Measurements from ENCODE around the gene TMTC2. TPM values are rescaled to one million over a fixed set of nuclear protein-coding genes. Genes with fewer than 3 reads are reported as not detected.

TMTC2 gene
- total and polyA plus RNA-seq, 2 experiments from 2014 or later = 0.36 to 5.6 TPM

GRCh38 chr12:82880442-82880901 lies 193.8 kb downstream of the TMTC2 start:
- in situ Hi-C loops (cut with MboI) = no loop called here
- no peaks in the 10 kb centered on the region for H3K79me2 ChIP-seq (ENCODE audit: insufficient read depth)
- no peaks in the 10 kb centered on the region for H3K27me3 ChIP-seq (replicated peaks; ENCODE audit: insufficient read depth)
- H3K4me3 ChIP-seq = no peak overlapping the region
- no peak for DNase-seq
- no peak overlapping the region for H3K9ac ChIP-seq
- no peak overlapping the region for H2AFZ ChIP-seq
- no peaks in the 10 kb centered on the region for H3K9me3 ChIP-seq (ENCODE audit: low read depth)
- H3K27ac ChIP-seq = no peak overlapping the region
- WGBS, 2 experiments (ENCODE audit: low coverage in 1 of 2, low lambda C conversion rate in 2 of 2, missing lambda C conversion rate in 2 of 2) = 24 to 41% methylated on average over 5 of the region's 5 CpGs
- H3K36me3 ChIP-seq (ENCODE audit: low read depth) = no peaks in the 10 kb centered on the region
- no peaks in the 10 kb centered on the region for H4K20me1 ChIP-seq (ENCODE audit: insufficient read depth)
- H3F3A ChIP-seq (ENCODE audit: insufficient read depth) = no peaks in the 10 kb centered on the region
- H3K4me1 ChIP-seq (ENCODE audit: insufficient read depth) = no peaks in the 10 kb centered on the region
- no peak overlapping the region for H3K4me2 ChIP-seq (ENCODE audit: unreplicated experiment)
- H3K9me2 ChIP-seq (ENCODE audit: insufficient read depth) = no peaks in the 10 kb centered on the region
- TF ChIP-seq EZH2 (IDR thresholded peaks at IDR 0.05; ENCODE audit: insufficient read depth, poor library complexity, severe bottlenecking) (no peak), EZH2phosphoT487 (IDR thresholded peaks at IDR 0.05; ENCODE audit: insufficient read depth, low read depth) (no peak)

DNA sequence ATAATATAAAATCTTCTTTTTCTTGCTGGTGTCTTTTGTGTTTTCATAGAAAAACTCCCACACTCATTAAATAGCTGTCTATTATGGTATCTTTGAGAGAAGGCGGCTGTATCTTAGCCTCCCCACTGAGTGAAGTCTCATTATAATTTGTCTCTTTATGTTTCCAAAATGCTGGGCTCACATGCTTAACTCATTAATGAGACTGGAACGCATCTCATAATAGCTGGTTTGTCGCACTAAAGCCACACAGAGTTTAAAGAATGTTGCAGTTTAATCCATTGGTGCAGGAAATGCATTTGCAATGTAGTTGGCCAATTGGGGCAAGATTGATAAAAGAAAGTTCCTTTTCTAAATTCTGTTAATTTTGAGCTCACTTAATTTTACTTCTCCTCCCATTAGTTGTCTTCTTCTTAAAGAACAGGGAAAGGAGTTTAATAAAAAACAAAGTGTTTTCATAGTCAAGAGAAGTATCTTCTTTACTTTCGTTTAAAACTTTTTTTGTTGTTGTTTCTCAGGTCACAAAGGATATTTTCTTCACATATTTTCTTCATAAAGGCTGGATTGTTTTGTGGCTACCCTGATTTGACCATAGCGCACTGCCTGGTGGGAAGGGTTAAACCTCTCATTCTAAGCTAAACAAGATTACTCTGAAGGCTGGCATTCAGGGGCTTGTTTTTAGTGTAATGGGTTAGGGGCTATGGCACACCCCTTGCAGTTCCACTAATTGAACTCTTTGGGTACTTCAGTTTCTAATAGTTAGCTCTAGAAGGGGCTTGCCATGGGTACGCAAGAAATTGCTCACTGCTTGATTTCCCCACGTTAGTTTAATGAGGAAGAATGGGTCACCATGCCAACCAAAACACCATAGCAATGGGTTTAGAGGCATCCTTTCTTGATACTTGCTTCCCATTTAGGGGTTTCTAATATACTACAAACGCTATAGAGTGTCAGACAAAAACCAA lies 197.0 kb downstream of the TMTC2 start:
- H3K9ac ChIP-seq = no peak overlapping the region
- no peak overlapping the region for H3K27ac ChIP-seq
- H3K4me3 ChIP-seq = no peak overlapping the region
- no peaks in the 10 kb centered on the region for H3K9me3 ChIP-seq (ENCODE audit: low read depth)
- no peaks in the 10 kb centered on the region for H3F3A ChIP-seq (ENCODE audit: insufficient read depth)
- H3K9me2 ChIP-seq (ENCODE audit: insufficient read depth) = no peaks in the 10 kb centered on the region
- no peaks in the 10 kb centered on the region for H3K27me3 ChIP-seq (replicated peaks; ENCODE audit: insufficient read depth)
- no peak for DNase-seq
- no peaks in the 10 kb centered on the region for H3K4me1 ChIP-seq (ENCODE audit: insufficient read depth)
- WGBS, 2 experiments (ENCODE audit: low coverage in 1 of 2, low lambda C conversion rate in 2 of 2, missing lambda C conversion rate in 2 of 2) = 72% methylated on average over 8 of the region's 8 CpGs
- no peaks in the 10 kb centered on the region for H3K36me3 ChIP-seq (ENCODE audit: low read depth)
- H2AFZ ChIP-seq = no peak overlapping the region
- H4K20me1 ChIP-seq (ENCODE audit: insufficient read depth) = no peaks in the 10 kb centered on the region
- TF ChIP-seq EZH2phosphoT487 (IDR thresholded peaks at IDR 0.05; ENCODE audit: insufficient read depth, low read depth) = no peak
- no peak for TF ChIP-seq EZH2 (IDR thresholded peaks at IDR 0.05; ENCODE audit: insufficient read depth, poor library complexity, severe bottlenecking)
- H3K4me2 ChIP-seq (ENCODE audit: unreplicated experiment) = no peak overlapping the region
- in situ Hi-C loops (cut with MboI) = no loop called here
- no peaks in the 10 kb centered on the region for H3K79me2 ChIP-seq (ENCODE audit: insufficient read depth)

DNA sequence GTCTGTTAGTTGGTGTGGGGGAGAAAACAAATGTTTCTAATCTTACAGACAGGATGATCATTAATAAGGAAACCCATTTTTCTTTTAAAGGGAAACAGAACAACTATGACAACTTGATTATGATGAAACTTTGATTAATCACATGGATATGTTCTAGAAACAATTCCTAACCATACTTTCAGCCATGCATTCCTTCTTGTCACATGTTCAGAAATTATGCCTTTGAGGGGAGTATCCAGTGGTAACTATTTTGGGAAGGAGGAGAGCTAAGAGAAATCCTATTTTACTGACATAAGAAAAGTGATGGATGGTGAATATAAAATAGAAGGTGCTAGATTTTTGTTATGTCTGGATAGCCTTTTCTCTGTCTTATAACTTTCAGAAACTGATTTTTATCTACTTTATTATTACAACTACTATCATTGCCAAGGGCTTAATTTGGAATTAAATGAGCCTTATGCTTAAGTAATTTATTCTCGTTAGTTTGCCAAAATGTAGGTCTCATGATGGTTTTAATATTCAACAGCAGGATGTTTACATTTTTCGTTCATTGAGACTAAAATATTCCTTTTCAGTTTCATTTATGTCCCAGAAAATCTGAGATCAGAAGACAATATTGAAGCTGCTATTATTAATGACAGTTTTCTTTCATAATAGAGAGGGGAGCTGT lies 200.1 kb downstream of the TMTC2 start:
- H3K9ac ChIP-seq = no peak overlapping the region
- H3F3A ChIP-seq (ENCODE audit: insufficient read depth) = no peaks in the 10 kb centered on the region
- H4K20me1 ChIP-seq (ENCODE audit: insufficient read depth) = no peaks in the 10 kb centered on the region
- 68 to 80% methylated on average over 2 of the region's 2 CpGs for WGBS, 2 experiments (ENCODE audit: low coverage in 1 of 2, low lambda C conversion rate in 2 of 2, missing lambda C conversion rate in 2 of 2)
- H3K4me1 ChIP-seq (ENCODE audit: insufficient read depth) = no peaks in the 10 kb centered on the region
- no peaks in the 10 kb centered on the region for H3K79me2 ChIP-seq (ENCODE audit: insufficient read depth)
- no peak for TF ChIP-seq EZH2phosphoT487 (IDR thresholded peaks at IDR 0.05; ENCODE audit: insufficient read depth, low read depth)
- no peak for TF ChIP-seq EZH2 (IDR thresholded peaks at IDR 0.05; ENCODE audit: insufficient read depth, poor library complexity, severe bottlenecking)
- no peaks in the 10 kb centered on the region for H3K9me2 ChIP-seq (ENCODE audit: insufficient read depth)
- H3K4me2 ChIP-seq (ENCODE audit: unreplicated experiment) = no peak overlapping the region
- H3K27ac ChIP-seq = no peak overlapping the region
- in situ Hi-C loops (cut with MboI) = no loop called here
- H3K9me3 ChIP-seq (ENCODE audit: low read depth) = no peaks in the 10 kb centered on the region
- DNase-seq = no peak
- no peak overlapping the region for H2AFZ ChIP-seq
- no peak overlapping the region for H3K4me3 ChIP-seq
- H3K27me3 ChIP-seq (replicated peaks; ENCODE audit: insufficient read depth) = no peaks in the 10 kb centered on the region
- no peaks in the 10 kb centered on the region for H3K36me3 ChIP-seq (ENCODE audit: low read depth)

DNA sequence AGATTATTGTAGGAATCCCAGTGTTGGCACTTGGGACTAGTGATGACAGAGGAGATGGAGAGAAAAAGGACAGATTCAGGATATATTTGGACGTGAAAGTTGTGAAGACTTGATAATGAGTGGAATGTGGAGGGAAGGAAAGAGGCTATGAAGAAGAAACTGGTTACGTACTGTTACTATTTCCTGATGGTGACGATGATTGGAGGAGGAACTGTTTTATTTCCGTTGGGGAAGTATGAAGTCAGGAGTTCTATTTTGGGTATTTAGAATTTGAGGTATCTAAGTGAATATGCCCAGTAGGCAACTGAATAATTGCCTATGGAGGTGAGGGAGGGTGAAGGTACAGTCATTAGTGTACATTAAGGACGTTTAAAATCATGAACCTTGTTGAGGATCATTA lies 207.2 kb downstream of the TMTC2 start:
- Histone ChIP-seq H3K4me1 (ENCODE audit: insufficient read depth) (0 out of 2 replicates have a peak, but pooled peaks cover 8% of the 10 kb centered on the region), H3K9me3 (ENCODE audit: low read depth) (no peaks in the 10 kb centered on the region), H2AFZ (no peak overlapping the region), H4K20me1 (ENCODE audit: insufficient read depth) (no peaks in the 10 kb centered on the region), H3K27ac (no peak overlapping the region), H3K9ac (no peak overlapping the region), H3K36me3 (ENCODE audit: low read depth) (no peaks in the 10 kb centered on the region), H3K79me2 (ENCODE audit: insufficient read depth) (no peaks in the 10 kb centered on the region), H3K4me2 (ENCODE audit: unreplicated experiment) (no peak overlapping the region), H3F3A (ENCODE audit: insufficient read depth) (no peaks in the 10 kb centered on the region), H3K4me3 (no peak overlapping the region), H3K9me2 (ENCODE audit: insufficient read depth) (no peaks in the 10 kb centered on the region), H3K27me3 (replicated peaks; ENCODE audit: insufficient read depth) (no peaks in the 10 kb centered on the region)
- no peak for TF ChIP-seq EZH2phosphoT487 (IDR thresholded peaks at IDR 0.05; ENCODE audit: insufficient read depth, low read depth)
- no peak for TF ChIP-seq EZH2 (IDR thresholded peaks at IDR 0.05; ENCODE audit: insufficient read depth, poor library complexity, severe bottlenecking)
- in situ Hi-C loops (cut with MboI) = no loop called here
- 62 to 65% methylated on average over 5 of the region's 5 CpGs for WGBS, 2 experiments (ENCODE audit: low coverage in 1 of 2, low lambda C conversion rate in 2 of 2, missing lambda C conversion rate in 2 of 2)
- DNase-seq = no peak

Data from GM23248 (cell line).